ENCODE data around the gene GSDMA.
"Not testable (repeated sequence)": the region's sequence is repeated elsewhere in the genome, so short reads cannot be mapped to it uniquely, and the experiment has no call there.

GSDMA gene

DNA sequence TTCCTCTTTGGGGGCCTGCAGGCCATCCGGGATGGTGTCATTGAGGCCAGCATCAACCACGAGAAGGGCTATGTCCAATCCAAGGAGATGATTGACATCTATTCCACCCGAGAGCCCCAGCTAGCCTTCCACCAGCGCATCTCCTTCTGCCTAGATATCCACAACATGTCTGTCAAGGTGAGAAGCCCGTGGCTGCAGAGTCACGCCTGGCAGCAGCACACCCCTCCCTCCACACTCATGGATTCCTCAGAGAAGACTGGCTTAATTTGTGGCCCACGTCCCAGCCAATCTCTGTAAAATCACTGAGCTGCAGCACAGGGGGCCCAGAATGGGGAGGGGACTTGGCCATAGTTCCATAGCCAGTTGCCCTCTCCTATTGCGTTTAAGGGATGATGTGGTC lies 33.4 kb downstream of the GSDMA start:
- no peak for DNase-seq (ENCODE audit: low read depth in 2 of 2, low spot score in 1 of 2)

DNA sequence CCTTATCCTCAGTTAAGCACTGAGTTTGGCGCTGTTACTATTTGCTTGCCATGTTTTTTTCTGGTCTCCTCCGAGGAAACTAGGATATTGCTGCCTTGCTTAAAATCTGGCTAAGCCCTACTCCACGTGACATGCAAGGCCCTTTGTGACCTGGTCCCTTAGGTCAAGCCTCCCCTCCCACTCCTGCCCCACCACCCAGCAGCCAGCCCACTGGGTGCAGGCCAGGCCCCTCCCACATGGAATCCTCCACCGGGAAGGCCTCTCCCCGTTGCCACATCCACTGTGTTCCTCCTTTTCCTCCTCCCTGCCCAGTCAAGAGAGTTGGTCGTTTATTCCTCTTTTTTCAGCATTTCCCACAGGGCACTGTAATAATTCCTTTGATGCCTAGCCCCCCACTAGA lies 34.0 kb downstream of the GSDMA start:
- no peak for DNase-seq (ENCODE audit: low read depth in 2 of 2, low spot score in 1 of 2)

DNA sequence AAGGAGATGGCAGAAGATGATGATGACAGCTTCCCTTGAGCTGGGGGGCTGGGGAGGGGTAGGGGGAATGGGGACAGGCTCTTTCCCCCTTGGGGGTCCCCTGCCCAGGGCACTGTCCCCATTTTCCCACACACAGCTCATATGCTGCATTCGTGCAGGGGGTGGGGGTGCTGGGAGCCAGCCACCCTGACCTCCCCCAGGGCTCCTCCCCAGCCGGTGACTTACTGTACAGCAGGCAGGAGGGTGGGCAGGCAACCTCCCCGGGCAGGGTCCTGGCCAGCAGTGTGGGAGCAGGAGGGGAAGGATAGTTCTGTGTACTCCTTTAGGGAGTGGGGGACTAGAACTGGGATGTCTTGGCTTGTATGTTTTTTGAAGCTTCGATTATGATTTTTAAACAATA lies 34.7 kb downstream of the GSDMA start:
- no peak for DNase-seq (ENCODE audit: low read depth in 2 of 2, low spot score in 1 of 2)

DNA sequence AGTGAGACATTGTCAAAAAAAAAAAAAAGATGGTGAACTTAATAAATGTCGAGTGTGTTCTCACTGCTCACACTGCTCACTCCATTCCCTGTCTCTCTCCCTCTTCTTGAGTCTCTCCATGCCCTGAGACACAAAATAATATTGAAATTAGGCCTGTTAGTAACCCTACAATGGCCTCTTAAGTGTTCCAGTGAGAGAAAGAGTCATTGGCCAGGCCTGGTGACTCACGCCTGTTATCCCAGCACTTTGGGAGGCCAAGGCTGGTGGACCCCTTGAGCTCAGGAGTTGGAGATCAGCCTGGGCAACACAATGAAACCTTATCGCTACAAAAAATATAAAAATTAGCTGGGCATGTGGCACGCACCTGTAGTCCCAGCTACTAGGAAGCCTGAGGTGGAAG lies 36.3 kb downstream of the GSDMA start:
- DNase-seq (ENCODE audit: low read depth in 2 of 2, low spot score in 1 of 2), result no peak

DNA sequence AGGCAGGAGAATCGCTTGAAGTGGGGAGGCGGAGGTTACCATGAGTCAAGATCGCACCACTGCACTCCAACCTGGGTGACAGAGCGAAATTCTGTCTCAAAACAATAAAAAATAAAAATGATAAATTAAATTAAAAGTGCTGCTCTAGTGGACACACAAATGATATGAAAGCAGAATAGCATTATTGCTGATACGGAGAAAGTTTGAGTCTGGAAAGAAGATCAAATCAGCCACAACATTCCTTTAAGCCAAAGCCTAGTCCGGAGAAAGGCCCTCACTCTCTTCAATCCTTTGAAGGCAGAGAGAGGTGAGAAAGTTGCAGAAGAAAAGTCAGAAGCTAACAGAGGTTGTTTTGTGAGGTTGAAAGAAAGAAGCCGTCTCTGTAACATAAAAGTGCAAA lies 37.4 kb downstream of the GSDMA start:
- DNase-seq (ENCODE audit: low read depth in 2 of 2, low spot score in 1 of 2), result no peak

DNA sequence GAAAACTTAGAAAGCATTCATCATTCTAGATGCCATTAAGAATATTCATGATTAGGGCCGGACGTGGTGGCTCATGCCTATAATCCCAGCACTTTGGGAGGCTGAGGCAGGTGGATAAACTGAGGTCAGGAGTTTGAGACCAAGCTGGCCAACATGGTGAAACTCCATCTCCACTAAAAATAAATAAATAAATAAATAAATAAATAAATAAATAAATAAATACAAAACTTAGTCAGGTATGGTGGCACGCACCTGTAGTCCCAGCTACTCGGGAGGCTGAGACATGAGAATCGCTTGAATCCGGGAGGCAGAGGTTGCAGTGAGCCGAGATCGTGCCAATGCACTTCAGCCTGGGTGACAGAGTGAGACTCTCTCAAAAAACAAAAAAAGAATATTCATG lies 38.5 kb downstream of the GSDMA start:
- not testable (repeated sequence) for DNase-seq (ENCODE audit: low read depth in 2 of 2, low spot score in 1 of 2)

DNA sequence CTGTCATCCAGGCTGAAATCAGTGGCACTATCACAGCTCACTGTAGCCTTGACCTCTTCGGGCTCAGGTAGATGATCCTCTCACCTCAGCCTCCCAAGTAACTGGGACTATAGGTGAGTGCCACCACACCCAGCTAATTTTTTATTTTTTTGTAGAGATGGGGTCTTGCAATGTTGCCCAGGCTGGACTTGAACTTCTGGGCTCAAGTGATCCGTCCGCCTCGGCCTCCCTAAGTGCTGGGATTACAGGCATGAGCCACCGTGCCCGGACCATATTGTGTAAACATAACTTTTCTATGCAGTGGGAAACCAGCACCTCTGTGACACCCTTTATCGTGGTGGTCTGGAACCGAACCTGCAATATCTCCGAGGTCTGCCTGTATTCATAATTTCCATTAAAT lies 41.3 kb downstream of the GSDMA start:
- no peak for DNase-seq (ENCODE audit: low read depth in 2 of 2, low spot score in 1 of 2)

DNA sequence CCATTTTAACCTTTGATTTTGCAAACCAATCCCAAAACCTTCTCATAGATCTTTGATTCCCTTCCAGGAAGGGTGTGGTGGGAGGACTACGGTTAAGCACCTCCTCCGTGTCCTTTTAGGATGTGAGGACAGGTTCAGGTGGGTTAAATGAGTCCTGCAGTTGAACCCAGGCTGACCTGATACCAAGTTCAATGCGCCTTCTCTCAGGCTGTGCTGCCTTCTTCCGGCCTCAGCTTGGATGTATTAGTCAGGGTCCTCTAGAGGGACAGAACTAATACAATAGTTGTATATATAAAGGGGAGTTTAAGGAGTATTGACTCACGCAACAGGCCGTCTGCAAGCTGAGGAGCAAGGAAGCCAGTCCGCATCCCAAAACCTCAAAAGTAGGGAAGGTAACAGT lies 41.9 kb downstream of the GSDMA start:
- no peak for DNase-seq (ENCODE audit: low read depth in 2 of 2, low spot score in 1 of 2)

DNA sequence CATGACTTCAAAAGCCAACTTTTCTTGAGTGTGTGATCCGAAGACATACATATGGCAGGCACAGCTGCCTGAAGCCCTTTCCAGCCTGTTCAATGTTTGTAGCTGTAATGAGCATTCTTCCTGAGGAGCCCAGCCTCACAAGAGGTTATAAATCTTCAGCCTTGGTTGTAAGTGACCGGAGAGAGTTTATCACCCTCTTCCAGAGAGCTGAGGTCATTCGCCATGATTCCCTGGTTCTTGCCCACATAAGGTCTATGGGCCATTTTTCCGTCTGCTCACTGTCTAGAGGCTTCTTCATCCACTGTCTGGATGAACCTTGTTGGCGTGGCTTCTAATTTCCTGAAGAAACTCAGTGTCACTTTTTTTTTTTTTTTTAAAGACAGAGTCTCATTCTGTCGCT lies 42.7 kb downstream of the GSDMA start:
- no peak for DNase-seq (ENCODE audit: low read depth in 2 of 2, low spot score in 1 of 2)

DNA sequence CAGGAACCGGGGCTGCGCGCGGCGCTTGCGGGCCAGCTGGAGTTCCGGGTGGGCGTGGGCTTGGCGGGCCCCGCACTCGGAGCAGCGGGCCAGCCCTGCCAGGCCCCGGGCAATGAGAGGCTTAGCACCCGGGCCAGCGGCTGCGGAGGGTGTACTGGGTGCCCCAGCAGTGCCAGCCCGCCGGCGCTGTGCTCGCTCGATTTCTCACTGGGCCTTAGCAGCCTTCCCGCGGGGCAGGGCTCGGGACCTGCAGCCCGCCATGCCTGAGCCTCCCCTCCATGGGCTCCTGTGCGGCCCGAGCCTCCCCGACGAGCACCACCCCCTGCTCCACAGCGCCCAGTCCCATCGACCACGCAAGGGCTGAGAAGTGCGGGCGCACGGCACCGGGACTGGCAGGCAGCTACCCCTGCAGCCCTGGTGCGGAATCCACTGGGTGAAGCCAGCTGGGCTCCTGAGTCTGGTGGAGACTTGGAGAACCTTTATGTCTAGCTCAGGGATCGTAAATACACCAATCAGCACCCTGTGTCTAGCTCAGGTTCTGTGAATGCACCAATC lies 48.2 kb downstream of the GSDMA start:
- DNase-seq (ENCODE audit: low read depth in 2 of 2, low spot score in 1 of 2), result not testable (repeated sequence)

DNA sequence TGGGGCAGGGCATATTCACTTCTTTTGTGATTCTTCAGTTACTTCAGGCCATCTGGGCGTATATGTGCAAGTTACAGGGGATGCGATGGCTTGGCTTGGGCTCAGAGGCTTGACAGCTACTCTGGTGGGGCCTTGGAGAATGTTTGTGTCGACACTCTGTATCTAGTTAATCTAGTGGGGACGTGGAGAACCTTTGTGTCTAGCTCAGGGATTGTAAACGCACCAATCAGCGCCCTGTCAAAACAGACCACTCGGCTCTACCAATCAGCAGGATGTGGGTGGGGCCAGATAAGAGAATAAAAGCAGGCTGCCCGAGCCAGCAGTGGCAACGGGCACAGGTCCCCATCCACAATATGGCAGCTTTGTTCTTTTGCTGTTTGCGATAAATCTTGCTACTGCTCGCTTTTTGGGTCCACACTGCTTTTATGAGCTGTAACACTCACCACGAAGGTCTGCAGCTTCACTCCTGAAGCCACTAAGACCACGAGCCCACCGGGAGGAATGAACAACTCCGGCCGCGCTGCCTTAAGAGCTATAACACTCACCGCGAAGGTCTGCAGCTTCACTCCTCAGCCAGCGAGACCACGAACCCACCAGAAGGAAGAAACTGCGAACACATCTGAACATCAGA lies 49.3 kb downstream of the GSDMA start:
- not testable (repeated sequence) for DNase-seq (ENCODE audit: low read depth in 2 of 2, low spot score in 1 of 2)

DNA sequence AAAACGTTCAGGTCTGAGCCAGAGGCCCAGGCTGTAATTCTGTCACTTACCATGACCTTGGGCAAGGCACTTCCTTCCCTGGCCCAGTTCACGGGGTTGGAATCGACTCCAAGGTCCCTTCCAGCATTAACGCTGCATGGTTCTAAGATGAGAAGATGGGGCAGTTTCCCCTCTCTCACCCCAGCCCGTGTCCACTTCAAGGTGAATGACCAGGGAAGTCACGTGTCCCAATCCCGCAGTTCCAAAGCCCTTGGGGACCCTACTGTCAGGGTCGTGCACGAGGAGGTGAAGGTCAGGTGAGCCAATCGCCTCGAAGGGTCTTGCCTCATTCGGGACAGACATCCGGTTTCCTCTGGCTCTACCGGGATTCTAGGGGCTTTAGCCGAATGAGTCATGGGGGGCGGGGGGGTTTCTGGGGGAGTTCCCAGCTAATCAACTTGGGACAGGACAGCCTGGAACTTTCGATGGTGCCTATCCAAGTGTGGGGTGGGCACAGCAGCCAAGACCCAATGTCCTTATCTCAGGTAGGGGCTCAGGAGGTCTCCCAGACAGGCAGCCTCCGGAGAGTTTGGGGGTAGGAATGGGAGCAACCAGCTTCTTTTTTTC lies 51.7 kb downstream of the GSDMA start:
- no peak for DNase-seq (ENCODE audit: low read depth in 2 of 2, low spot score in 1 of 2)

DNA sequence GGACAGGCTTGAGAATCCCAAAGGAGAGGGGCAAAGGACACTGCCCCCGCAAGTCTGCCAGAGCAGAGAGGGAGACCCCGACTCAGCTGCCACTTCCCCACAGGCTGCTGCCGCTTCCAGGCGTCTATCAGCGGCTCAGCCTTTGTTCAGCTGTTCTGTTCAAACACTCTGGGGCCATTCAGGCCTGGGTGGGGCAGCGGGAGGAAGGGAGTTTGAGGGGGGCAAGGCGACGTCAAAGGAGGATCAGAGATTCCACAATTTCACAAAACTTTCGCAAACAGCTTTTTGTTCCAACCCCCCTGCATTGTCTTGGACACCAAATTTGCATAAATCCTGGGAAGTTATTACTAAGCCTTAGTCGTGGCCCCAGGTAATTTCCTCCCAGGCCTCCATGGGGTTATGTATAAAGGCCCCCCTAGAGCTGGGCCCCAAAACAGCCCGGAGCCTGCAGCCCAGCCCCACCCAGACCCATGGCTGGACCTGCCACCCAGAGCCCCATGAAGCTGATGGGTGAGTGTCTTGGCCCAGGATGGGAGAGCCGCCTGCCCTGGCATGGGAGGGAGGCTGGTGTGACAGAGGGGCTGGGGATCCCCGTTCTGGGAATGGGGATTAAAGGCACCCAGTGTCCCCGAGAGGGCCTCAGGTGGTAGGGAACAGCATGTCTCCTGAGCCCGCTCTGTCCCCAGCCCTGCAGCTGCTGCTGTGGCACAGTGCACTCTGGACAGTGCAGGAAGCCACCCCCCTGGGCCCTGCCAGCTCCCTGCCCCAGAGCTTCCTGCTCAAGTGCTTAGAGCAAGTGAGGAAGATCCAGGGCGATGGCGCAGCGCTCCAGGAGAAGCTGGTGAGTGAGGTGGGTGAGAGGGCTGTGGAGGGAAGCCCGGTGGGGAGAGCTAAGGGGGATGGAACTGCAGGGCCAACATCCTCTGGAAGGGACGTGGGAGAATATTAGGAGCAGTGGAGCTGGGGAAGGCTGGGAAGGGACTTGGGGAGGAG lies 52.5 kb downstream of the GSDMA start, which contains the start of gene CSF3:
CSF3 (plus strand) TSS at position 436 of the 993 bp plus-strand sequence; CDS start at position 471, 35 bp downstream.
- no peak for DNase-seq (ENCODE audit: low read depth in 2 of 2, low spot score in 1 of 2)

DNA sequence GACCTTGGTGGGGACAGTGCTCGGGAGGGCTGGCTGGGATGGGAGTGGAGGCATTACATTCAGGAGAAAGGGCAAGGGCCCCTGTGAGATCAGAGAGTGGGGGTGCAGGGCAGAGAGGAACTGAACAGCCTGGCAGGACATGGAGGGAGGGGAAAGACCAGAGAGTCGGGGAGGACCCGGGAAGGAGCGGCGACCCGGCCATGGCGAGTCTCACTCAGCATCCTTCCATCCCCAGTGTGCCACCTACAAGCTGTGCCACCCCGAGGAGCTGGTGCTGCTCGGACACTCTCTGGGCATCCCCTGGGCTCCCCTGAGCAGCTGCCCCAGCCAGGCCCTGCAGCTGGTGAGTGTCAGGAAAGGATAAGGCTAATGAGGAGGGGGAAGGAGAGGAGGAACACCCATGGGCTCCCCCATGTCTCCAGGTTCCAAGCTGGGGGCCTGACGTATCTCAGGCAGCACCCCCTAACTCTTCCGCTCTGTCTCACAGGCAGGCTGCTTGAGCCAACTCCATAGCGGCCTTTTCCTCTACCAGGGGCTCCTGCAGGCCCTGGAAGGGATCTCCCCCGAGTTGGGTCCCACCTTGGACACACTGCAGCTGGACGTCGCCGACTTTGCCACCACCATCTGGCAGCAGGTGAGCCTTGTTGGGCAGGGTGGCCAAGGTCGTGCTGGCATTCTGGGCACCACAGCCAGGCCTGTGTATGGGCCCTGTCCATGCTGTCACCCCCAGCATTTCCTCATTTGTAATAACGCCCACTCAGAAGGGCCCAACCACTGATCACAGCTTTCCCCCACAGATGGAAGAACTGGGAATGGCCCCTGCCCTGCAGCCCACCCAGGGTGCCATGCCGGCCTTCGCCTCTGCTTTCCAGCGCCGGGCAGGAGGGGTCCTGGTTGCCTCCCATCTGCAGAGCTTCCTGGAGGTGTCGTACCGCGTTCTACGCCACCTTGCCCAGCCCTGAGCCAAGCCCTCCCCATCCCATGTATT lies 53.5 kb downstream of the GSDMA start:
- DNase-seq (ENCODE audit: low read depth in 2 of 2, low spot score in 1 of 2), result no peak

DNA sequence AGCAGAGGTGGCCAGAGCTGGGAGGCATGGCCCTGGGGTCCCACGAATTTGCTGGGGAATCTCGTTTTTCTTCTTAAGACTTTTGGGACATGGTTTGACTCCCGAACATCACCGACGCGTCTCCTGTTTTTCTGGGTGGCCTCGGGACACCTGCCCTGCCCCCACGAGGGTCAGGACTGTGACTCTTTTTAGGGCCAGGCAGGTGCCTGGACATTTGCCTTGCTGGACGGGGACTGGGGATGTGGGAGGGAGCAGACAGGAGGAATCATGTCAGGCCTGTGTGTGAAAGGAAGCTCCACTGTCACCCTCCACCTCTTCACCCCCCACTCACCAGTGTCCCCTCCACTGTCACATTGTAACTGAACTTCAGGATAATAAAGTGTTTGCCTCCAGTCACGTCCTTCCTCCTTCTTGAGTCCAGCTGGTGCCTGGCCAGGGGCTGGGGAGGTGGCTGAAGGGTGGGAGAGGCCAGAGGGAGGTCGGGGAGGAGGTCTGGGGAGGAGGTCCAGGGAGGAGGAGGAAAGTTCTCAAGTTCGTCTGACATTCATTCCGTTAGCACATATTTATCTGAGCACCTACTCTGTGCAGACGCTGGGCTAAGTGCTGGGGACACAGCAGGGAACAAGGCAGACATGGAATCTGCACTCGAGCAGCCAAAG lies 54.7 kb downstream of the GSDMA start:
- no peak for DNase-seq (ENCODE audit: low read depth in 2 of 2, low spot score in 1 of 2)

DNA sequence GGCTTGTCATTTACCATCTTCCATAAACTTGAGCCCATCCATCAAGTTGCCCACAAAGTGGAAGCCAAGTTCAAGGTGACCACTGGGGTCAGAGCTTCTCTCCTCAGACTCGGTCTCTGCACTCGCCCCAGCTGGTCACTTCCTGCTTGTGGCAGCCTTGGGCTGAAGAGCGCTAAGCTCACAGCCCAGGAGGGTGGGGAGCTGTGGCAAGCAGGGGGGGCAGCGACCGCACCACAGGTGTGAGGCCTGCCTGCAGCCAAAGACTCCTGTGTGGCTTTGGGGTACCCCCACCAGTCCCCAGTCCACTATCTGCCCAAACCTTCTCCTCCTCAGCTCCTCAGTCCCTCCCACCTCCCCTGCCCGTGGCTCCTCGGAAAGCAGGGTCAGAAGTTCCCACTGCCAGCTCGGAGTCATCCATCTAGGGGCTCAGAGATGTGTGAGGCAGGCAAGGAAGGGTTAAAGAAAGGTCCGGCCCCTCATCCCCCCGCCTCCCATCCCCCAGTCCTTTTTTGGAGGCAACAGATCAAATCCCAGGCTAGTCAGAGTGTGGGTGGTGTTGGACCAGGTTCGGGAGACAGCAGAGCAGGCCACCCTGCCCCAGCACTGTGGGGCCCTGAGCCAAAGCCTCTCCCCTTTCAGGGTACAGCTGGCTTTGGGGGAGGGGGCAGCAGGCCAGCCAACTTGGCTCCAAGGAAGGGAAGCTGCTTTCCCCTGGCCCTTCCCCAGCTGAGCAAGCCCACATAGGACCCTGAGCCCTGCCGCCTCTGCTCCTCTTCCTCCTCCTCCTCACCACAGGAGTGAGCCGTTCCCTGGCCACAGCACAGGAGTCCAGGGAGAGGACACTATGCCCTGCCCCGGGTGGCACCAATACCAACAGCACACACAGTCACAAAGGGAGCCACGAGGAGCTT lies 55.7 kb downstream of the GSDMA start:
- DNase-seq (ENCODE audit: low read depth in 2 of 2, low spot score in 1 of 2), result no peak

DNA sequence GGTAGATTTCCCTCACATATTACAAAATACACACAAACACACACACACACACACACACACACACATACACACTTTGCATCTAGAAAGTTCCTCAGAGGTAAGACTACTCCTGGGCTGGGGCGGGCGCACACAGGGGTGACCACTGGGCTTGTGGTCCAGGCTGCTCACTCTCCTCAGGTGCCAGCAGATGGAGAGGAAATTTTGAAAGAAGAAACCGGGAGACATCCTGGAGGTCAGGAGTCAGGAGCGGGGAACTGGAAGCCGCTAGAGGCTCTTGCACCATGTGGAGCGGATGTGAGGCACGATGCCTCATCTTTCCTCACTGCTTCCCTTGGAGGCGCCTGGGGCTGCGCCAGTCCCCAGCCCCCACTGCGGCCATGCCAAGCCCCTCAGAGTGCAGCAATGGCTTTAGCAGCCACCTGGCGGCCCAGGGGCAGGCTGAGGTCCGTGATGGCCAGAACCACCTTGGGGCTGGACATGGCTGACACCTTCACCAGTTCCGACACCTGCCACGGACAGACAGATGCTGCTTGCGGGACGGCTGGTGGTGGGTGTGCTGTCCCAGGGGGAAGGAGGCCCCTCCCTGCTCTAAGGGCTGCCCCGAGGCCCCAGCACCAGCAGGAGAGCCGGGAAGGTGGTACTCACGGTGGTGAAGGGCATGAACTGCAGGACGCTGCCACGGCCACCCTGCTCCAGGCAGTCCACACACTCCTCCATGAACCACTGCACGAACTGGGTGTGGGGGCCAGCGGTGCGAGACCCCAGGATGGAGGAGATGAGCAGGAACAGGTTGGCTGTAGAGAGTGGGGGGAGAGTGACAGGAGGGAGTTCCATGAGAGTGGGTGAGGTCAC lies 56.6 kb downstream of the GSDMA start:
- DNase-seq (ENCODE audit: low read depth in 2 of 2, low spot score in 1 of 2), result no peak

DNA sequence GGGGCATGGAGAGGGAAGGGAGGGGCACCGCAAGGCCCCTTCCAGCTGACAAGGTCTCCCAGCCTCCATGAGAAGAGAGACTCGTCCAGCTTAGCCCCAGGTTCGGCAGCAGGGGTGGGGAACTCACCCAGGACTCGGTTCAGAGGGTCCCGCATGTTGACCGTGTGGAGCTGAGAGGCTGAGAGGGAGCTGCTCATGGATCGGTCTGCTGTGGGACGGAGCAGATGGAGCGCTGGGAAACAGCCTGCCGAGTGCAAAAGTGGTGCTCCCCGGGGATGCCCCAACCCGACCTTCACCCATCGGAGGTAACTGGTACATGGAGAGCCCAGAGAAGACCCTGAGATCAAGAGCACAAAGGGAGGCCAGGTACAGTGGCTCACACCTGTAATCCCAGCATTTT lies 57.3 kb downstream of the GSDMA start:
- DNase-seq (ENCODE audit: low read depth in 2 of 2, low spot score in 1 of 2), result no peak

Measured in stimulated activated CD8-positive, alpha-beta memory T cell treated with anti-CD3 and anti-CD28 coated beads, Interleukin-4, amount 100 ng/mL, for 4 hours (primary cell).